MM.1S (cell line): ENCODE measurements around the gene CLEC4A.

ENCODE experiments used
- CTCF ChIP-seq: fragments of 300-600 bp; sonication (generic); IDR thresholded peaks from 2 replicates; pipeline ENCODE4 v1.5.1; 2016; ENCODE audit warnings: antibody characterized with exemption, low read length, mixed read lengths
- EZH2 ChIP-seq: fragments of 300-600 bp; sonication (generic); optimal IDR thresholded peaks from 2 replicates; pipeline ENCODE3; 2017; ENCODE audit warnings: low read depth, mild to moderate bottlenecking, antibody characterized with exemption, low read length, mixed read lengths
- EZH2phosphoT487 ChIP-seq: fragments of 300-600 bp; sonication (generic); IDR thresholded peaks from 2 replicates; pipeline ENCODE4 v1.6.1; 2018; ENCODE audit warnings: antibody characterized with exemption, low read length

GRCh38 chr12:8096281-8096915, 27.0 kb upstream of the CLEC4A start:
- no peak for TF ChIP-seq CTCF
- no peak for TF ChIP-seq EZH2phosphoT487
- TF ChIP-seq EZH2, result no peak
